DMS114 treated with DMSO at 0.1 percent for 48 hours (cell line): ENCODE results near the gene CRYZL1.
"Not testable (repeated sequence)": the region's sequence is repeated elsewhere in the genome, so short reads cannot be mapped to it uniquely, and the experiment has no call there.

Experiments used
- DNase-seq: peaks from one replicate; lab custom pipeline; 2025; ENCODE audit not compliant: unreplicated experiment; lab: John Stamatoyannopoulos, UW

Gene CRYZL1

DNA sequence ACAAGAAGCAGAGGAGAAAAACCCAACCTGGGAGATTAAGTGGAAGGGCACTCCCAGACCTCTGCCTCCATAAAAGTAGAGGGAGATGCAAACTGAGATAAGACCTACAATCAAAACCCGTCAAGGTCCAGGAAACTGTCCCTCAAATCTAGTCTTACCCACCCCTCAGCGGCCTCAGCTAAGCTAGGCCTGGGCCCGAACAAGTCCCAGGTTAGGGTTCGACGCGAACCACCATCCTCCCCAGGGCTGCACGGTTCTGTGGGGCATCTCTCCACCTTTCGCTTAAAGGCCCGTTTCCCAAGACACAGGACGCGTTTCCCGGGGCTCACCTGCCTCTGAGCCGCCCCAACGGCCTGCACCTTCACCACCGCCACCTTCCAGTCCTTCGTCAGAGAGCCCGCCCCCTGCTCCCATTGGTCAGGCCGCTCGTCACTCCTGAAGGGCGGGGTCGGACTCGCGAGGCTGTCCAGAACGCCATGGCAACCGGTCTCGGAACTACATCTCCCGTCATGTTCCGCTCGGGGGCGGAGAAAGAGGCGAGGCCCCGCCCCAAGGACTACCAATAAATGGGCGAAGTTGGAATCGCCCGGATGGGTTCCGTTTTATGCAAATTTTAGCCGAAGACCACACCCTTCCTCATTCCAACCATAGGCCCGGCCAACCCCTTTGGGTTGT lies at the start of gene CRYZL1:
Gene CRYZL1 (minus strand): TSS at position 390 of the 675 bp plus-strand sequence. CDS start 10,190 bp downstream, outside the sequence.
- DNase-seq, result peak; percentile 95

- DNase-seq, result no peak
Measured at GRCh38 chr21:33690874-33691273, 49.3 kb upstream of the CRYZL1 start.

DNA sequence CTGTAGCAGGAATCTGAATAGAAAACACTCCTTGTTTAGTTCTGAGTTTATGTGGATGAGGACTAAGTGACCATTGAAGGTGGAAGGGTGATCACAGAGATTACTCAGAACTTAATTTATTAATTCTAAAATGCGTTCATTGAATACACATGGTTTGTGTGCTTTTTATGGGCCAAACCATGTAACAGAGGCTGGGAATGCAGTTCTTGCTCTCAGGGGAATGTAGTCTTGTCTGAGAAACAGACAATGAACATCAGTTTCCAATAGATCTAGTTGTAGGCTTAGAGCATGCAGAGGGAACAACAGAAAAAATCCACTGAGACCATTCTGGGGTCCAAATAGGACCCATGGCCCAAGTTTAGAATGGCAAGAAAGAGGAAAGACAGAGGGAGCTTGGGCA lies 46.8 kb upstream of the CRYZL1 start:
- DNase-seq, result no peak

DNA sequence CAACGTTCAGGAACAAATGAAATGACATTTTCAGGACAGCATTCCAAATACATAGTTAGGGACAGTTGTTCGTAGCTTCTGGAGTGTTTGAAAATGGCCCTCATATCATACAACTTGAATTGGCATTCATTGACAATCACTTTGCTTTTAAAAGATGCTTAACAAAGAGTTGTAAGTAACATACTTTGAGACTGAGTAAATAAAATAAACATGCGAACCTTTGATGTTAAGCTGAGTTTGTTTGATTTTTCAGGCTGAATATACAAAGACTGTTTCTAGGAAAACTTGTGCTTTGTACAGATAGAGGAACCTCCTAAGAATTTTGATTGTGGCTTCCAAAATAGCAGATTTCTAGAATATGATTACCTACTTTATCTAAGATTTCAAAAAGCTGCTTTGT lies 46.1 kb upstream of the CRYZL1 start:
- DNase-seq, result no peak

- no peak for DNase-seq
Measured at GRCh38 chr21:33686386-33686785, 44.8 kb upstream of the CRYZL1 start.

- no peak for DNase-seq
Measured at GRCh38 chr21:33685613-33686197, 44.2 kb upstream of the CRYZL1 start.

- no peak for DNase-seq
Measured at GRCh38 chr21:33684923-33685560, 43.5 kb upstream of the CRYZL1 start.

- no peak for DNase-seq
Measured at GRCh38 chr21:33684068-33684467, 42.5 kb upstream of the CRYZL1 start.

DNA sequence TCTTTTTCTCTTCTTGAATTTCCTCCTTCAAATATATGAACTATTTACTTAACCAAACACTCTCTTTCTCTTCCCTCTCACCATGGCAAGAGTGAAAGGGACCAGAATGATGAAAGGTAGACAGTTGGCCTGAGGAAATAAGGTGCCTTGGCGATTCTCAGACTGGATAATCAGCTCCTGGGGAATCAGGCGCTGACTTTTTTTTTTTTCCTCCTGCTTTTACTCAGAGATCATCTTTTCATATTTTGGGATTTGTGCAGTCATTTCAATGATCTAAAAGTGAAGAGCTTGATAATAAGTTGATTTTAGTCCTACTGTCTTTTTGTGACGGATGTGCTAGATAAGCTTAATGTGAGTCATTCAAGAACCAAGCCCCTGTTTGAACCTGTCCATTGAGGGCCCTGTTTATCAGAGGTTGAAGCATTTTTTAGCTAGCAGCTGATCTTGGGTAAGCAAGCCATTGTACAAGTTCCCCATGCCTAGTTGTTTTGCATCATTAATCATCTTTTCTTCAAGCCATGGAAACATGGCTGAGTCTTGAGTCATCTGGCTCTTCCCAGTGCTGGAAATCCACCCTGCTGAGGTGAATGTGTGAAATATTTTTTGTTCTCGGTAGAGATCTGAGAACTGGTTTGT lies 41.6 kb upstream of the CRYZL1 start:
- DNase-seq, result no peak

DNA sequence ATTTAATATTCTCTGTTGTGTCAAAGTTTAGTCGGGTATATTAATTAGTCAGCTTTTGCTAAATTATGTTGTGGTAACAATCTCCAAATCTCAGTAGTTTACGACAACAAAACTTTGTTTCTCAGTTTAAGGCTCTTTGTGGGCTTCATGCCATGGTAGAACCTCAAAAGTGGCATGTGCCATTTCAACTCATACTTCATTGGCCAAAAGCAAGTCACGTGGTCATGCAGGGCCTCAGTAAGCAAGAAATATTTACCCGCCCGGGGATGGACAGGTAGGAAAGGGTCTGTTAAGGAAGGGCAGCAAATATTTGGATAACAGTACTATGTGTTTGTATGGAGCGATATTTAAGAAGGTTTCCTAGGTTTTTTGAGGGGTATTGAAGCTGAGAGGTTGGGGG lies 39.3 kb upstream of the CRYZL1 start:
- DNase-seq, result no peak

DNA sequence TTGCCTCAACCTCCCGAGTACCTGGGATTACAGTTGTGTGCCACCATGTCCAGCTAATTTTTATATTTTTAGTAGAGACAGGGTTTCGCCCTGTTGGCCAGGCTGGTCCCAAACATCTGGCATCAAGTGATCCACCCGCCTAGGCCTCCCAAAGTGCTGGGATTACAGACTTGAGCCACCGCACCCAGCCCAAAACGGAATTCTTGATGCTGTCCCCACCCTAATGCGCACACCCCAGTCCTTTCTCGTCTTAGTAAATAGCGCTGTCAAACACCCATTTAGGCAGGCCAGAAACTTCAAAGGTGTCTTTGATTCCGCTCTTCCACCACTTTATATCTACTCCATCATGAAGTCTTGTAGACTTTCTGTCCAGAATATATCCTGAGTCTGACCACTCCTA lies 35.9 kb upstream of the CRYZL1 start:
- DNase-seq, result no peak

GRCh38 chr21:33676666-33677065 lies 35.1 kb upstream of the CRYZL1 start:
- not testable (repeated sequence) for DNase-seq

- no peak for DNase-seq
Measured at GRCh38 chr21:33674226-33674625, 32.7 kb upstream of the CRYZL1 start.

DNA sequence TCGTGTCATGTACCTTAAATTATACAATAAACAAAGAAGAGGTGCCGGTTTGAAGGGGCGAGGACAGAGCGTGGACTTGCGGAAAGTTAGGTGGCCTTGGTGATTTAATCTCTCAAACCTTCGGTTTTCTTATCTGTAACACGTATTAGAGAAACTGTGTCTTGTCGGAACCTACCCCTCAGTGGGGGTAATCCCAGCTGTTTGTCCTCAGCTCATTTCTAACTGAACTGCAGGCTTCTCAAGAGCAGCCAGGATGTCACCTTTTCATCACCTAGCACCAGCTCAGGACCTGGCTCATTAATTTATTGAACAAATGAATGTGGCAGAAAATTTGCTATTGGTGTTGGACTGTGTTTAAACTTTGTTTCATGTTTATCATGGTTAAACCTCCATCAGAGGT lies 31.9 kb upstream of the CRYZL1 start:
- DNase-seq, result no peak

DNA sequence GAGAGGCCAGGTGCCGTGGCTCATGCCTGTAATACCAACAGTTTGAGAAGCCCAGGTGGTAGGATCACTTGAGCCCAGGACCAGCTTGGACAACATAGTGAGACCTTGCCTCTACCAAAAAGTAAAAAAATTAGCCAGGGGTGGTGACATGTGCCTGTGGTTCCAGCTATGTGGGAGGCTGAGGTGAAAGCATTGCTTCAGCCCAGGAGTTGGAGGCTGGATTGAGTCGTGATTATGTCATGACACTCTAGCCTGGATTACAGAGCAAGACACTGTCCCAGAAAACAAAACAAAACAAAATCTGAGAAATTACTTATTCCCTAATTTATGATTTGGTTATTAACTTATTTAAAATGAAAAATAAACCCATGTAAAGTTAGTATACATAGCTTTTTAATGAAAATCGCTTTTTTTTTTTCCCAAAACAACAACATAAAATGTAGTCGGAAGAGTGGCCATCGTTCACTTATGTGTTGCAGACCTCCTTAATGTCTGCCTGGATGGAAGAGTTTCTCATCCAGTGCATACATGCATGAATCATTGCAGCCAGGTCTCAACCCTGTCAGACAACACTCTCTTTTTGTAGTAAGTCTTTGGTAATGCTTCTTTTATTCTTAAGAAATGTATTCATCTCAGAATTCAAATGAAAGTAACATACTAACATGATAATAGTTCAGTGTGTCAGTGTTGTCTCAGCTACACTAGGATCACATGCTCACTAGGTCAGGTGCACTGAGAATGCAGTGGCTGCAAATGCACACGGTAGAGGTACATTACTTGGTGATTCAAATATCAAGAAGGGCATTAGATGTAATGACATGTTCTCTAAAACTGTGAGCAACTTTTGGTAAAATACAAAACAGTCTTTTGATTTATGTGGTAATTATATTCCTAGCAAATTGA lies 28.8 kb upstream of the CRYZL1 start:
- no peak for DNase-seq

- DNase-seq, result no peak
Measured at GRCh38 chr21:33668620-33669019, 27.1 kb upstream of the CRYZL1 start.

DNA sequence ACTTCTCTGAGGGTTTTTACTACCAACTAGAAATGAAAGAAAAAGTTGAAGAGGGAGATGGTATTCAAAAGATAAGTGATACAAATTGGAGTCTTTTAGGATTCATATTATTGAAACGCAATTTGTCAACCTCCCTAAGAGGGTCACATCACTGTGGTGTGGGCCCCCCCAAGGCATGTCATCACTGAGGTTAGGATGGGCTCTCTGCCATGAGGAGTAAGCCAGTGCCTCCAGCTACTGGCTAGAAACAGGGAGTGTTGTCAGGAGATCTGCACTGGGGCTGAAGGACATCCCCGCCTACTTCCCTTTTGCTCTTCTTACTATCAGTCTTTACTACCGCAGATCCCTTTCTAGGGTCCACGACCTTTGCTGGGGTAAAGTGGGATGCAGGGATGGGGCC lies 26.6 kb upstream of the CRYZL1 start:
- no peak for DNase-seq

DNA sequence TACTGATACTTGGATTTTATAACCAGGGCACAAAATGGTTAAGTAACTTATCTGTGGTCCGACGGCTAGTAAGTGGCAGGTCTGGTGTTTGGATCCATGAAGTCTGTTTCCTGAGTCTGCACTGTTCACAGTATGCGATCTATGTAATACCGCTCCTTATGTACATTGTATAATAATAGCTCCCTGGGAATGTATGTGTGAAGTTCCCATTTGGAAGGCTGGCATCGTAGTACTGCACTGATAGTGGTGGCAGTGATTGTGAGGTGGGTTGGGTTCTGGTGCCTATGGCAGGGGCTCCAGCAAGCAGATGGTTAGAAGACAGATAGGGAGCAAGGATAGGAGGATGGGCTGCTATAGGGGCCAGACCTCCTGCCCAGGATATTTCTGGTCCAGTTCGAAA lies 26.1 kb upstream of the CRYZL1 start:
- no peak for DNase-seq

DNA sequence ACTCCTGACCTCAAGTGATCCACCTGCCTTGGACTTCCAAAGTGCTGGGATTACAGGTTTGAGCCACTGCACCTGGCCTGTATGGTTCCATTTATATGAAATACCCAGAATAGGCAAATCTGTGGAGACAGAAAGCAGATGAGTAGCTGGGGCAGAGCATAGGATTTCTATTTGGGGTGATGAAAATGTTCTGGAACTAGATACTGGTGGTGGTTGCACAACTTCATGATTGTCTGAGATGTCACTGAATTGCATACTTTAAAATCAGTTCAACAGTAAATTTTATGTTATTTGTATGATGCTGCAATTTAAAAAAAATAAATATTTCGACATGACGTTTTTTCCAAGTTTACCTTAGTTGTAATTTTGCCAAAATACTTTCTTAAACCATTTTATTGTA lies 24.6 kb upstream of the CRYZL1 start:
- no peak for DNase-seq

DNA sequence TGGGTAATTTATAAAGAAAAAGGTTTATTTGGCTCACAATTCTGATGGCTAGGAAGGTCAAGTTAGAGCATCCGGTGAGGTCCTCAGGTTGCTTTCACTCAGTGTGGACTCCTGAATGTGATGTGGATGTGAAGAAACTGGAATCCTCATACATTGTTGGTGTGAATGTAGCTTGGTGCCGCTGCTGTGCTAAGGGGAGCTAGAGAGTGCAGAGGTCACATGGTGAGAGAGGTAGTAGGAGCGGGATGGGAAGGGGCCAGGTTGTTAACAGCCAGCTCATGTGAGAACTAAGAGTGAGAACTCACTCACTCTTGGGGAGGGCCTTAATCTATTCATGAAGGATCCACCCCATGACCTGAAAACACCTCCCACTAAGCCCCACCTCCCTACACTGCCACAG lies 22.6 kb upstream of the CRYZL1 start:
- DNase-seq, result no peak

DNA sequence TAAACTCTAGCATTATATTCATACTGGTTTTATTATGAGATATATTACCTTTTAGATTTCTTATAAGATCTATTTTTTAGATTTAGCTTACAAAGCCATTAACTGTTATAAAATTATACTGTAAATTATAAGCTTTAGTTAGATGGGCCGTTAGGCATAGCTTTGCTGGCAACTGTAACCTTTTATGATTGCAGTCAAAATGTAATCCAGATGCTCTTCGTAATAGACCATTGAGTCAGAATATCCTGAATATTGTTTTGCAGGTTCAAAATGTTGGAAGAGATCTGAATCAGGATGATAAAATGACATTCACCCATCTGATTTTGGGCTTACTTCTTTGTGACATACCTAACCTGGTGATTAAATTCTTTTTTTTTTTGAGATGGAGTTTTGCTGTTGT lies 21.7 kb upstream of the CRYZL1 start:
- DNase-seq, result no peak
